ENCODE data around the gene MAP1B. TPM values are rescaled to one million over a fixed set of nuclear protein-coding genes. Genes with fewer than 3 reads are reported as not detected.

Gene MAP1B
- total RNA-seq, 1 experiment from 2014 or later, result 34.6 TPM

DNA sequence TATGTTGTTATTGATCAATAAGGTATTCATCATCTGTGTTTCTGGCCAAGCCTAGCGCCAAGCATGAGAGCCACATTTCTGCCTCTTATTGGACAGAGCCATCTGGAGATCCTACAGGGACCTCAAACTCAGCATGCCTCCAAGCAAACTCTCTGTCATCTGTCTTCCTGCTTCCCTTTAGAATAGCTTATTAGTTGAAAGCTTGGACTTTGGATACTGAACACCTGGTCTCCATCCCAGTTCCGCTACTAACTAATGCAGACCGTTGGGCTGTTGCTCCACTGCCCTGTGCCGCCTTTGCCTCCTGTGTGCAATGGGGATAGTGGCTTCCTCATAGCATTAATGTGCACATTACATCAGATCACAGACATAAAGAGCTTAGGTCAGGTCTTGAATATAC lies 65.5 kb downstream of the MAP1B start:
- Mint-ChIP-seq H3K4me1 (ENCODE audit: low read depth, unreplicated experiment) (peaks cover 13% of the 10 kb centered on the region), H3K4me3 (ENCODE audit: low read depth, unreplicated experiment) (no peak overlapping the region), H3K36me3 (ENCODE audit: insufficient read depth, unreplicated experiment) (no peaks in the 10 kb centered on the region), H3K27me3 (ENCODE audit: unreplicated experiment) (no peaks in the 10 kb centered on the region), H3K27ac (ENCODE audit: unreplicated experiment) (no peak overlapping the region), H3K9me3 (ENCODE audit: low read depth, unreplicated experiment) (no peaks in the 10 kb centered on the region)
- no TSS peak for BruUV-seq (replicated peaks)
- intact Hi-C loops (cut with micrococcal nuclease; ENCODE audit: unreplicated experiment), result no loop called here
- CTCF ChIA-PET, result interaction anchor here (0.6 to 0.7 kb wide), 2 partner anchors 111 to 187 kb away, joined by 3 to 7 read pairs; no protein-coding TSS in a partner anchor
- TF ChIP-seq, protein P1, sequence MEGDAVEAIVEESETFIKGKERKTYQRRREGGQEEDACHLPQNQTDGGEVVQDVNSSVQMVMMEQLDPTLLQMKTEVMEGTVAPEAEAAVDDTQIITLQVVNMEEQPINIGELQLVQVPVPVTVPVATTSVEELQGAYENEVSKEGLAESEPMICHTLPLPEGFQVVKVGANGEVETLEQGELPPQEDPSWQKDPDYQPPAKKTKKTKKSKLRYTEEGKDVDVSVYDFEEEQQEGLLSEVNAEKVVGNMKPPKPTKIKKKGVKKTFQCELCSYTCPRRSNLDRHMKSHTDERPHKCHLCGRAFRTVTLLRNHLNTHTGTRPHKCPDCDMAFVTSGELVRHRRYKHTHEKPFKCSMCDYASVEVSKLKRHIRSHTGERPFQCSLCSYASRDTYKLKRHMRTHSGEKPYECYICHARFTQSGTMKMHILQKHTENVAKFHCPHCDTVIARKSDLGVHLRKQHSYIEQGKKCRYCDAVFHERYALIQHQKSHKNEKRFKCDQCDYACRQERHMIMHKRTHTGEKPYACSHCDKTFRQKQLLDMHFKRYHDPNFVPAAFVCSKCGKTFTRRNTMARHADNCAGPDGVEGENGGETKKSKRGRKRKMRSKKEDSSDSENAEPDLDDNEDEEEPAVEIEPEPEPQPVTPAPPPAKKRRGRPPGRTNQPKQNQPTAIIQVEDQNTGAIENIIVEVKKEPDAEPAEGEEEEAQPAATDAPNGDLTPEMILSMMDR (IDR thresholded peaks at IDR 0.05; ENCODE audit: unreplicated experiment), result no peak
- DNase-seq, result no peak

DNA sequence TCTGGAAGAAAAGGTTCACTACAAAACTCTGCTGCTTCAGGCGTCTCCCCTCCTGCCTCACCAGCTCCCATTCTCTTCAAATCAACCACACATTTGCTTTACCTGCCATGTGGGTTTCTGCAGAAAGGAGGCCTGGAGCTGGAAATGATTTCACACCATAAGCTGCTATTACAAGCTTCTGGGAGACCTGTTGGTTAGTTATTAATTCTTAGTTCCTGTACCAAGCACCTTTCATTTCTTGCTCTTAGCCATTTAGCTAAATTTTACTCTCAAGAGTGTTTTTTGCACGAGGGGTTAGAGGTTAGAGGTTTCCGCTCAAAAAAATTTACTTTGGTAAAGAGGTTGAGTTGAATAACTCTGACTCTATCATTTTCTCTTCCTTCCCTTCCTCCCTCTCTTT lies 70.3 kb downstream of the MAP1B start:
- H3K9me3 Mint-ChIP-seq (ENCODE audit: low read depth, unreplicated experiment), result no peaks in the 10 kb centered on the region
- no TSS peak for BruUV-seq (replicated peaks)
- TF ChIP-seq, protein P1 (IDR thresholded peaks at IDR 0.05; ENCODE audit: unreplicated experiment), result no peak
- H3K4me3 Mint-ChIP-seq (ENCODE audit: low read depth, unreplicated experiment), result no peak overlapping the region
- intact Hi-C loops (cut with micrococcal nuclease; ENCODE audit: unreplicated experiment), result no loop called here
- CTCF ChIA-PET, result interaction anchor here (0.5 to 1.2 kb wide), 3 partner anchors 48 to 131 kb away, joined by 3 read pairs; no protein-coding TSS in a partner anchor
- DNase-seq, result no peak
- peaks cover 8% of the 10 kb centered on the region for H3K36me3 Mint-ChIP-seq (ENCODE audit: insufficient read depth, unreplicated experiment)
- peaks cover 42% of the 10 kb centered on the region for H3K4me1 Mint-ChIP-seq (ENCODE audit: low read depth, unreplicated experiment)
- H3K27me3 Mint-ChIP-seq (ENCODE audit: unreplicated experiment), result no peaks in the 10 kb centered on the region
- H3K27ac Mint-ChIP-seq (ENCODE audit: unreplicated experiment), result peak overlapping the region; percentile 24

DNA sequence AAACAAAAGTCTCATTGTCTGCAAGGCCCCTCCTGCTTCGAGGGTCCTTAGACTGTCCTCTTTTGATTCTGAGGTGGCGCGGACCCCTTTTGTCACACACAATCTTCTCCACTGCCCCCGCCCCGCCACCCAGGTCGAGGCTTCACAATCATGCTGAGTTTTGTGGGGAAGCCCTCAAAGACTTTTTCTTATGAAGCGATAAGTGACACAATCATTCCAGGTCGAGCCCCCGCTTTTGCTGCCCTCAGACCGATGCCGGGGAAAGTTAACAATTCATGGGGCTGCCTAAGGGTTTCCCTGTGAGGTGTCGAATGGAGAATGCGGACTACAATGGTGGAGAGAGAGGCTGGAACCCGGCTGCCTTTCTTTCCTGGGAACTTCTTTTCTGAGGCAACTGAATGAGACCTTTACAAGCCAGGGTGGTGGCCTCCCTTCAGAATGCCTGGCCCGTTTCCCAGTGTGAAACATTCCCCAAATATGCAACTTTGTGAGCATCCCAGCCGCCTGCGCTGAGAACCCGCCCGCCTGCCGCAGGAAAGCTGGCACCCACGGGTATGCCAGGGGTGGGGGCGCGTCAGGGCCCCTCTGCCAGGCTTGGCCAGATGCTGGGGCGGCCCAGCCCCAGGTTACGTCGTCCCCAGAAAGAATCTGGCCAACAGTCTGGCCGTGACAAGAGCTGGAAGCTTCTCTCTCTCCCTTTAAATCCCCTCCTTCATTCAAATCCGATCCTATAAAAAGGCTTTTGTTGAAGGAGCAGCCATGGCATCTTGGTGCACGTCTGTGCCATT lies 71.9 kb downstream of the MAP1B start:
- Mint-ChIP-seq H3K4me3 (ENCODE audit: low read depth, unreplicated experiment) (peak overlapping the region; percentile 75), H3K27ac (ENCODE audit: unreplicated experiment) (peak overlapping the region; percentile 79), H3K27me3 (ENCODE audit: unreplicated experiment) (no peaks in the 10 kb centered on the region), H3K9me3 (ENCODE audit: low read depth, unreplicated experiment) (no peaks in the 10 kb centered on the region), H3K4me1 (ENCODE audit: low read depth, unreplicated experiment) (peaks cover 42% of the 10 kb centered on the region), H3K36me3 (ENCODE audit: insufficient read depth, unreplicated experiment) (peaks cover 8% of the 10 kb centered on the region)
- no TSS peak for BruUV-seq (replicated peaks)
- DNase-seq, result peak; percentile 64
- intact Hi-C loops (cut with micrococcal nuclease; ENCODE audit: unreplicated experiment), result no loop called here
- CTCF ChIA-PET, result no interaction called here
- TF ChIP-seq, protein P1 (IDR thresholded peaks at IDR 0.05; ENCODE audit: unreplicated experiment), result no peak

DNA sequence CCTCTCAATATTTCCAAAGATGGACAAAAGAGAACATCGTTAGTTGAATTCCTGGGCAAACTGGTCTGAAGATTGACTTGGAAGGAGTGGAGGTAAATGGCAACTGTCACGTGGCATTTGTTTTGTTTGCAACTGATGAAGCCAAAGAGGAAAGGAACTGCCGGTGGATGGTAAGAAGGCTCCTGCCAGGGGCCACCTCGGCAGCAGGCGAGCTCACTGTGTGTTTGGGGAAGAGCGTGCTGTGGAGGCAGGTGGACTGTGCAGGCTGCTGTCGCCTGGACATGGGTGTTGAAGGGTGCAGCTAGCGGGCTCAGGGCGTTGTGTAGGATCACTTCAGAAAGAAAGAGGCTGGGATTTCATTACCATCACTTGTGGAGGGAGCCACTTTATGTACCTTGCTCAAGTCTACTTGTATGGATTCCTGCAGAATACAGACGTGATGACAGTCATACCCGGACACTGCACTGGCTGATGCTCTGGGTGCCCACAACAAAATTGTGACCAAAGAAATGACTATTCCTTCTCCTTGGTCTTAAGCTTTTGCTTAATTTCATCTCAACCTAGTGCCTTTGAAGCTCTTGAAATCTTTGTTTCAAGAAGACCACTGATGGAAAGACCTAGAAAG lies 72.7 kb downstream of the MAP1B start:
- Mint-ChIP-seq H3K27me3 (ENCODE audit: unreplicated experiment) (no peaks in the 10 kb centered on the region), H3K36me3 (ENCODE audit: insufficient read depth, unreplicated experiment) (peaks cover 8% of the 10 kb centered on the region), H3K4me1 (ENCODE audit: low read depth, unreplicated experiment) (peaks cover 42% of the 10 kb centered on the region), H3K4me3 (ENCODE audit: low read depth, unreplicated experiment) (peak overlapping the region; percentile 75), H3K27ac (ENCODE audit: unreplicated experiment) (peak overlapping the region; percentile 79), H3K9me3 (ENCODE audit: low read depth, unreplicated experiment) (no peaks in the 10 kb centered on the region)
- intact Hi-C loops (cut with micrococcal nuclease; ENCODE audit: unreplicated experiment), result no loop called here
- TF ChIP-seq, protein P1 (IDR thresholded peaks at IDR 0.05; ENCODE audit: unreplicated experiment), result no peak
- DNase-seq, result peak; percentile 18
- BruUV-seq (replicated peaks), result no TSS peak
- CTCF ChIA-PET, result no interaction called here

All from Calu3 (cell line).